H9 (cell line): ENCODE measurements around the gene STARD3NL. TPM values are rescaled to one million over a fixed set of nuclear protein-coding genes. Genes with fewer than 3 reads are reported as not detected.

Experiments
- DNase-seq: peaks from one replicate; pipeline ENCODE4 v3.0.0-alpha.2; 2017
- H2AFZ ChIP-seq: one replicate; pipeline ENCODE4 v1.6.1; 2013; ENCODE audit warnings: mild to moderate bottlenecking, low read length, control low read depth, moderate library complexity
- H2AK5ac ChIP-seq: 2 replicates; pipeline ENCODE4 v1.6.1; 2013; ENCODE audit warnings: low read length, control low read depth, mixed read lengths; ENCODE audit not compliant: insufficient read length
- H2BK120ac ChIP-seq: one replicate; pipeline ENCODE4 v1.6.1; 2013; ENCODE audit warnings: low read depth, mild to moderate bottlenecking, low read length, control low read depth, inconsistent platforms; ENCODE audit not compliant: poor library complexity, severe bottlenecking
- H2BK12ac ChIP-seq: 2 replicates; pipeline ENCODE4 v1.6.1; 2013; ENCODE audit warnings: low read length, control low read depth, mixed read lengths, low read depth; ENCODE audit not compliant: insufficient read length
- H2BK15ac ChIP-seq: 2 replicates; pipeline ENCODE4 v1.6.1; 2013; ENCODE audit warnings: low read depth, low read length, control low read depth
- H2BK20ac ChIP-seq: one replicate; pipeline ENCODE4 v1.6.1; 2013; ENCODE audit warnings: low read depth, mild to moderate bottlenecking, low read length, control low read depth, inconsistent platforms; ENCODE audit not compliant: poor library complexity, severe bottlenecking
- H2BK5ac ChIP-seq: 2 replicates; pipeline ENCODE4 v1.6.1; 2013; ENCODE audit warnings: low read length, control low read depth, mixed read lengths; ENCODE audit not compliant: insufficient read length
- H3K14ac ChIP-seq: 2 replicates; pipeline ENCODE4 v1.6.1; 2013; ENCODE audit warnings: low read length, control low read depth; ENCODE audit not compliant: insufficient read depth
- H3K18ac ChIP-seq: 2 replicates; pipeline ENCODE4 v1.6.1; 2013; ENCODE audit warnings: low read depth, mild to moderate bottlenecking, mixed read lengths, low read length, control low read depth; ENCODE audit not compliant: insufficient read length
- H3K23ac ChIP-seq: 2 replicates; pipeline ENCODE4 v1.6.1; 2013; ENCODE audit warnings: low read length, control low read depth, mixed read lengths, low read depth; ENCODE audit not compliant: insufficient read length
- H3K23me2 ChIP-seq: 2 replicates; pipeline ENCODE4 v1.6.1; 2013; ENCODE audit warnings: low read depth, mild to moderate bottlenecking, mixed read lengths, low read length, control low read depth; ENCODE audit not compliant: insufficient read length, poor library complexity, severe bottlenecking
- H3K27ac ChIP-seq: 2 replicates; pipeline ENCODE4 v1.5.1; 2013; ENCODE audit warnings: low read length, control low read depth, mixed read lengths, low read depth; ENCODE audit not compliant: insufficient read length
- H3K27me3 ChIP-seq: 2 replicates; pipeline ENCODE4 v1.6.1; 2013; ENCODE audit warnings: low read length, control low read depth, inconsistent platforms; ENCODE audit not compliant: insufficient read depth
- H3K4ac ChIP-seq: 2 replicates; pipeline ENCODE4 v1.6.1; 2013; ENCODE audit warnings: low read depth, mild to moderate bottlenecking, control low read depth, inconsistent platforms, low read length, moderate library complexity
- H3K4me1 ChIP-seq: 2 replicates; pipeline ENCODE4 v1.6.1; 2013; ENCODE audit warnings: low read length, control low read depth, inconsistent platforms; ENCODE audit not compliant: insufficient read depth
- H3K4me2 ChIP-seq: 2 replicates; pipeline ENCODE4 v1.6.1; 2013; ENCODE audit warnings: low read length, control low read depth, mixed read lengths; ENCODE audit not compliant: insufficient read length, insufficient read depth
- H3K56ac ChIP-seq: 2 replicates; pipeline ENCODE4 v1.6.1; 2013; ENCODE audit warnings: low read depth, mild to moderate bottlenecking, mixed read lengths, low read length, control low read depth; ENCODE audit not compliant: insufficient read length
- H3K79me1 ChIP-seq: 2 replicates; pipeline ENCODE4 v1.6.1; 2013; ENCODE audit warnings: low read depth, mild to moderate bottlenecking, moderate library complexity, low read length, control low read depth, inconsistent platforms; ENCODE audit not compliant: insufficient read depth, poor library complexity, severe bottlenecking
- H3K79me2 ChIP-seq: 2 replicates; pipeline ENCODE4 v1.6.1; 2013; ENCODE audit warnings: low read length, control low read depth, inconsistent platforms; ENCODE audit not compliant: insufficient read depth
- H3K9ac ChIP-seq: 2 replicates; pipeline ENCODE4 v1.6.1; 2013; ENCODE audit warnings: low read length, control low read depth, mixed read lengths; ENCODE audit not compliant: insufficient read length; ENCODE audit errors: extremely low read depth
- H3K9me3 ChIP-seq: one replicate; pipeline ENCODE4 v1.6.1; 2013; ENCODE audit warnings: low read depth, low read length, inconsistent platforms; ENCODE audit not compliant: control insufficient read depth
- H3T11ph ChIP-seq: one replicate; pipeline ENCODE4 v1.6.1; 2013; ENCODE audit warnings: mild to moderate bottlenecking, low read length, control low read depth, inconsistent platforms
- H4K20me1 ChIP-seq: one replicate; pipeline ENCODE4 v1.6.1; 2013; ENCODE audit not compliant: control insufficient read depth, insufficient read length, insufficient read depth
- H4K5ac ChIP-seq: 2 replicates; pipeline ENCODE4 v1.6.1; 2013; ENCODE audit warnings: low read depth, mild to moderate bottlenecking, mixed read lengths, low read length, control low read depth; ENCODE audit not compliant: insufficient read length
- H4K8ac ChIP-seq: replicated peaks from 2 replicates; pipeline ENCODE4 v1.6.1; 2013; ENCODE audit warnings: low read length, control low read depth, mixed read lengths, low read depth; ENCODE audit not compliant: insufficient read length
- H4K91ac ChIP-seq: 2 replicates; pipeline ENCODE4 v1.6.1; 2013; ENCODE audit warnings: low read depth, mild to moderate bottlenecking, moderate library complexity, mixed read lengths, low read length, control low read depth; ENCODE audit not compliant: insufficient read length
- H3K27ac Mint-ChIP-seq, 3 experiments: 2 replicates in 2 of 3; 3 replicates in 1 of 3; pipeline ENCODE4 v1.8.0; 2020 to 2021; ENCODE audit warnings: mixed read lengths in 3 of 3, mild to moderate bottlenecking in 1 of 3, moderate library complexity in 1 of 3
- H3K27me3 Mint-ChIP-seq: 2 replicates; pipeline ENCODE4 v1.8.0; 2021; ENCODE audit warnings: low read depth, mild to moderate bottlenecking, moderate library complexity, mixed read lengths
- H3K36me3 Mint-ChIP-seq, 3 experiments: 2 replicates in 2 of 3; 3 replicates in 1 of 3; pipeline ENCODE4 v1.8.0; 2020 to 2021; ENCODE audit warnings: low read depth in 3 of 3, mixed read lengths in 3 of 3; ENCODE audit not compliant: insufficient read depth in 1 of 3
- H3K4me1 Mint-ChIP-seq, 2 experiments: 2 replicates each; pipeline ENCODE4 v1.8.0; 2020; ENCODE audit warnings: mixed read lengths in 2 of 2
- H3K4me3 Mint-ChIP-seq, 2 experiments: 2 replicates in 1 of 2; 3 replicates in 1 of 2; pipeline ENCODE4 v1.8.0; 2020 to 2021; ENCODE audit warnings: mild to moderate bottlenecking in 2 of 2, mixed read lengths in 2 of 2, moderate library complexity in 1 of 2
- H3K9me3 Mint-ChIP-seq, 2 experiments: 2 replicates in 1 of 2; 3 replicates in 1 of 2; pipeline ENCODE4 v1.8.0; 2020; ENCODE audit warnings: mild to moderate bottlenecking in 2 of 2, mixed read lengths in 2 of 2, moderate library complexity in 1 of 2
- CTCF ChIP-seq: fragments of 200-600 bp; sonication (generic); conservative IDR thresholded peaks from 3 replicates; pipeline ENCODE4 v1.8.0; 2021; ENCODE audit warnings: antibody characterized with exemption, mild to moderate bottlenecking
- WGBS: extraction: QIAGEN DNeasy Blood & Tissue Kit; methylation state at CpG from one replicate; pipeline ENCODE4 v1.1.7; 2013; ENCODE audit warnings: missing lambda C conversion rate, low lambda C conversion rate, mixed read lengths; ENCODE audit not compliant: insufficient read length; ENCODE audit errors: extremely low coverage; 5-methylcytosine and 5-hydroxymethylcytosine counted together
- total RNA-seq: library from RNA; stranded (reverse); gene quantifications from 2 replicates; pipeline ENCODE4 v1.2.1, GENCODE V29; 2021

STARD3NL gene
- total RNA-seq, 1 experiment from 2014 or later = 36.5 TPM

DNA sequence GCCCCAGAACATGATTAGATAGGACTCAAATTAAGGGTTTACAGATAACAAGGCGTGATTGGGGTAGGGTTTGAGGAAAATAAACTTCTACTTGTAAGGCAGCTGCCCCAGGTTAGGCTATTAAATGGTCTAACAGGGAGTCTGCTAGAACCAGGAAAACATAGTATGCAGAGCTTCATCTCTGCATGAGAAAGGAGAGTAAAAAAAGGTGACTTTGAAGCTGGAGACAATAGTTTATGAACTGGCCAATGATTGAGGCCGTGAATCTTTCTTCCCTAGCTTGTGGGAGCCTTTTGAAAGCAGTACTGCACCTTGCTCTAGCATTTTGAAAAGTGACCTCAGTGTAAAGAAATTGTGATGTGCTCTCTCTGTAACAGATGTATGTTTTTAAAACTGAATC lies 48.5 kb upstream of the STARD3NL start:
- H2AK5ac ChIP-seq = no peak overlapping the region
- H2BK5ac ChIP-seq = no peak overlapping the region
- H2BK12ac ChIP-seq = no peak overlapping the region
- no peak overlapping the region for H4K8ac ChIP-seq
- H3K23ac ChIP-seq = no peak overlapping the region
- no peak overlapping the region for H3K18ac ChIP-seq
- no peak overlapping the region for H3K9ac ChIP-seq
- no peak overlapping the region for H2BK15ac ChIP-seq
- no CpG with 5 or more reads among the region's 2 CpGs for WGBS
- no peak for DNase-seq
- H2BK120ac ChIP-seq = no peak overlapping the region
- no peaks in the 10 kb centered on the region for H3K27me3 ChIP-seq
- H3K4me2 ChIP-seq = no peak overlapping the region
- no peaks in the 10 kb centered on the region; the same call in 1 of the 2 replicates for H3K4me1 ChIP-seq
- peaks cover 0 to 2% (median 0%) of the 10 kb centered on the region in 3 experiments; a peak in 1 of 7 replicates for H3K36me3 Mint-ChIP-seq
- TF ChIP-seq CTCF = no peak
- no peak overlapping the region for H3K56ac ChIP-seq
- peaks cover 13 to 17% of the 10 kb centered on the region in 2 experiments for H3K4me1 Mint-ChIP-seq
- H3K14ac ChIP-seq = no peak overlapping the region
- no peaks in the 10 kb centered on the region; a peak in 2 of 5 replicates for H3K9me3 Mint-ChIP-seq
- H4K5ac ChIP-seq = no peak overlapping the region
- no peak overlapping the region for H3K27ac Mint-ChIP-seq
- H4K20me1 ChIP-seq = no peaks in the 10 kb centered on the region
- H3K9me3 ChIP-seq = no peaks in the 10 kb centered on the region
- no peaks in the 10 kb centered on the region for H3K23me2 ChIP-seq
- no peaks in the 10 kb centered on the region for H3K79me1 ChIP-seq
- H3K4ac ChIP-seq = no peak overlapping the region
- no peak overlapping the region for H2AFZ ChIP-seq
- H3T11ph ChIP-seq = no peak overlapping the region
- H3K4me3 Mint-ChIP-seq = no peak overlapping the region
- H3K27ac ChIP-seq = no peak overlapping the region
- no peaks in the 10 kb centered on the region for H3K79me2 ChIP-seq
- no peak overlapping the region for H2BK20ac ChIP-seq
- H3K27me3 Mint-ChIP-seq = no peaks in the 10 kb centered on the region; the same call in 1 of the 2 replicates
- H4K91ac ChIP-seq = no peak overlapping the region
